Hepatocyte (in vitro differentiated cells): Measurements from ENCODE around the gene PHF1.

Experiments used
- CTCF ChIP-seq: fragments of 200-600 bp; sonication (generic); IDR thresholded peaks from 2 replicates; pipeline ENCODE4 v1.5.1; 2016; ENCODE audit warnings: antibody characterized with exemption, mild to moderate bottlenecking; ENCODE audit not compliant: poor library complexity
- EZH2 ChIP-seq: fragments of 200-600 bp; sonication (generic); IDR thresholded peaks from 2 replicates; pipeline ENCODE4 v1.6.1; 2016; ENCODE audit warnings: antibody characterized with exemption, mild to moderate bottlenecking, borderline replicate concordance
- EZH2phosphoT487 ChIP-seq: fragments of 200-600 bp; sonication (generic); IDR thresholded peaks from one replicate; pipeline ENCODE4 v1.6.1; 2018; ENCODE audit warnings: antibody characterized with exemption, mild to moderate bottlenecking, low read depth, moderate library complexity; ENCODE audit not compliant: unreplicated experiment, severe bottlenecking

GRCh38 chr6:33456156-33456555, 45.3 kb downstream of the PHF1 start:
- TF ChIP-seq CTCF (no peak), EZH2 (no peak), EZH2phosphoT487 (no peak)
